ENCODE data around the gene MS4A7.
A peak's percentile ranks its signal among the peaks of the same experiment; 100 is the strongest.
"Not testable (repeated sequence)": the region's sequence is repeated elsewhere in the genome, so short reads cannot be mapped to it uniquely, and the experiment has no call there.

Gene MS4A7

DNA sequence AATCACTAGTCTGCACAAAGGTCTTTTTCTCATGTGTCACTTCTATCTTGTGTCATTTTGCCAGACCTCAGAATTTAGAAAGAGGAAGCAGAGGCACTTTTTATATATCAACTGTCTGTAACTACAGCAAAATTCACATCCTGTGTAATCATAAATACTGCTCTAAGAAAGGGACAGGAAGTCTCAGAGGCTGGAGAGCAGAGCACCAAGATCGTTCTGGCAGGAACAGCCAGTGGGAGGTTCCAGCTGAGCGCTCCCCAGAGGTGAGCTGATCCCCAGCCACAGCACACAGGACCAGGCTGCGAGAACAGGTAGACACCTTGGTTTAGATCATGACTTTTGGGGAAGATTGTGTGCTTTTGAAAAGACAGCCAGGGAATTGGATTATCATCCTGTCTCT, at the start of gene MS4A7:
Gene MS4A7 (plus strand): TSS at position 179 of the 400 bp plus-strand sequence. CDS start 4,610 bp downstream, outside the sequence.
- DNase-seq, result peak; percentile 58

- DNase-seq, result peak; percentile 32
Observed at GRCh38 chr11:60332846-60333245, 45.5 kb upstream of the MS4A7 start.

GRCh38 chr11:60334005-60334620, 44.2 kb upstream of the MS4A7 start:
- peak; percentile 79 for DNase-seq

DNA sequence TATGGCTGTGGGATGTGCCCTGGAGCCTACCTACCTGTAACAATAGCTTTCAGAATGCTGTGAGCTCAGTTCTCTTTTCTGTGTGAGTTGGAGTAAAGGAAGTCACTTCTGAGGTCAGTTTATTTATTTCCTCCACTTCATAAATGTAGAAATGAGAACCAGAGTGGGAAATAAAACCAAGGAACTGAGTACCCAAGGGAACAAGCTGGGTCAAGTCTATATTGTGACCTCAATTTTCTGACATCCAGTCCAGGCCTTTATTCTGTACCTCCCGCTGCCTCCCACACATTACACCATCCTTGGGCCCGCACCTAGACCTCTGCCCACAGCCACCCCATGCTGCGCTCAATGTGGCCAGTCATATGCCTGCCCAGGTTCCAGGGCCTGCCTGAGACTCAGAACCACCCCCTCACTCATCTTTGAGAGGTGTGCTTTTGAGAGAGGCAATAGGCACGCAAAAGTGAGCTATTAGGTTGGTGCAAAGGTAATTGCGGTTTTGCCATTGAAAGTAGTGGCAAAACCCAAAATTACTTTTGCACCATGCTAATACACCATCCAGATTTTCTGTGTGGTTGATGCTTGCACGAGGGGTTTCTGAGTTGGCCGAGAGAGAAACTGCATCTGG, 41.5 kb upstream of the MS4A7 start:
- DNase-seq, result no peak

GRCh38 chr11:60338053-60338452, 40.3 kb upstream of the MS4A7 start:
- no peak for DNase-seq

GRCh38 chr11:60339356-60339755, 39.0 kb upstream of the MS4A7 start:
- DNase-seq, result no peak

DNA sequence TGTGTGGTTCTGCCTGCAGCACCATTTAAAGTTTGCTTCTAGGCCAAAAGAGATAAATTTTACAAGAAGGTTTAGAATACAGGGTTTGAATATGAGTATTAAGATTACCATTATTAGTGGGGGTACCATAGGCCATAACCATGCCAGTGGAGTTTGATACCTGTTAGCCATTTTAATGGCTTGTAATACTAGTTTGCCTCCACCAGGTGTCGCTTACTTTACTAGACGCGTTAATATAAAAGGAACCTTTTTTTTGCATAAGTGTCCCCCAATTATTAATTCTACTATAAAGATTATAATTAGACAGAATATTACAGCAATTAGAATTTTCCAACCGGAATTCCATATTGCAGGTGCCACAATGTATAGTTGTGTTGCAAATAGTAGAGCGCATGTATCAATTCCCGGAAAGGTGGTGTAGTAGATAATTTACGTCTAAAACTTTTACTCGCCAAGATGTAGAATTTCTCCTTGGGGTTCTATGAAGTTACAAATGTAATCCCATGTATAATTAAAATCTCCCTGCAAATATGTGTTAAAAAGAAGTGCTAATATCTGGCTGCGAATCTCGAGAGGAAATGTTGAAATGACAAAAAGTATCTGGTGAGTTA, 35.1 kb upstream of the MS4A7 start:
- DNase-seq, result peak; percentile 51

DNA sequence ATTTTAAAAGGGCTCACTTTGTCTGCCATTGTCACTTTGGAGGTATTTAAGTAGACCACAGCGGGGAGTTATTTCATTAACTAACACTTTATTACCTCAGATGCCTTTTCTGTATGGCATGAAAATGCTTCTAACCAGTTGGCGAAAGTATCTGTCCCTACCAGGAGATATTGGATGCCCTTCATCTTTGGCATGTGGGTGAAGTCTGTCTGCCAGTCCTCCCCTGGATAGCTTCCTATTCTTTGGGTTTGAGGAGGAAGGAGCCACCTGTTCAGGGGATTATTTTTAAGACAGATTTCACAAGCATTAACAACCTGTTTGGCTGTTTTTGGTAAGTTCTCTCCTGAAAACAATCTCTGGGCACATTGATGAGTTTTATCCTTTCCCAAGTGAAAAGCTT, 34.2 kb upstream of the MS4A7 start:
- DNase-seq, result no peak

DNA sequence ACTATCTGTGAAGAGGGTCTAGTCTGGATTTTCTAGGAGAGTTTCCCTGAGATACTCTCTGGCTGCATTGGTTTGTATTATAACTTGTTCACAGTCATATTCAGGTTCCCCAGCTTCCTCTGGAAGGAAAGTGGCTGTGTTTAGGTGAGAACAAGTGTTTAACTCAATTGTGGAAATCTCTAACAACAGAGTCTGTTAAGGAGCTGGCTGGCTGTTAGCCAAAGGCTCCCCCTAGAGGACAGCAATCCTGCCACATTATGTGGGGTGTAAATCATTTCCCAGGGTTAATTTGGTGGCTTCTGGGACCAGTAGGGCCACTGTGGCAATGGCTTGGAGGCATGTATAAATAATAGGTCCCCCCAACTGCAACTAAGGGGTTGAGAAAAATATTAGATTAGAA, 32.8 kb upstream of the MS4A7 start:
- peak; percentile 67 for DNase-seq

DNA sequence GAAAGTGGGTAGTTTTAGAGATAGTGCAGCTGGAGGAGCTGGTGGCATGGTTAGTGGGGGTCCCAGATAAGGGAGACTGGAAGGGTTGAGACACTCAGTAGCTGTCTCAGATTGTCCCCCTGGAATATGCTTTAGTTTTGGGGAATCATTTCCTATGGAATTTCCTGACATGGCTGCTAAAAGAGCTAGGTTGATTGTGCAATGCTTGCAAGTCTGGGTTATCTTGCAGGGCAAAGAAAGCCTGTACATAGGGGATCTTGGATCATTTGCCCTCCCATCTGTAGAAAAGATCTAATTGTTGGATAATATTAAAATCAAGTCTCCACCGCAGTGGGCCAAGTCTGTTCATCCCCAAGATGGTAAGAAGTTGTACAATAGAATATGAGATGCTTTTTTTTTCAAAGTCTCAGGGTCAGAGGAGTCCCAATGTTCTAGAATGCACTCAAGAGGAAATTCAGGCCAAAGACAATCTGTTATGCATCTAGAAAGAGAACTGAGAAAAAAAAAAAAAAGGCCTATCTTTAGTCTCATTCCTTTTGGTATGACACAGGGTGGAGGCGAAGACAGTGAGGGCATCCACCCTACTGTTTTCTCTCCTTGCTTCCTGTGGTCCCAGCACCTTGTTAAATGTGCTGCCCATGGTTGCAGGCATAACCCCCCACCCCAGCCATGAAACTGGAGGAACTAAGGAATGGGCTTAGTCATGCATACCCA, 31.1 kb upstream of the MS4A7 start:
- DNase-seq, result no peak

- DNase-seq, result peak; percentile 9
Observed at GRCh38 chr11:60348116-60348515, 30.2 kb upstream of the MS4A7 start.

DNA sequence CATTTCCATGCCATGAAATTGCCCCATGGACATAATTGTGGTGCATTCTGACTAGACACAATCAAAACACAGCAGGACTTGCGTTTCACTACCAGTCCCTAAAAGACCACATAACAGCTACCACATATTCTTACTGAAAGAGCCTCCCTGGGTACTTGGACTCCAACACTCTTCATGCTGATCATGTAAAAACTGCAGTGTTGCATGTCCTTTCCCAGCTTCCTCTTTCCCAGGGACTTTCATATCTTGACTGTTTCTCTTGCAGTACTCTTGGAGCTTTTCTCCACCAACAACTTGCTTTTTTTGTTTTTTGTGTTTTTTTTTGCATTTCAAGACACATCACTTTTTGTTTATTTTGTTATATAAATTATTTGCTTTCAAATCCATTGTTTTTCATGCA, 28.3 kb upstream of the MS4A7 start:
- peak; percentile 28 for DNase-seq

- no peak for DNase-seq
Observed at GRCh38 chr11:60357771-60358170, 20.6 kb upstream of the MS4A7 start.

DNA sequence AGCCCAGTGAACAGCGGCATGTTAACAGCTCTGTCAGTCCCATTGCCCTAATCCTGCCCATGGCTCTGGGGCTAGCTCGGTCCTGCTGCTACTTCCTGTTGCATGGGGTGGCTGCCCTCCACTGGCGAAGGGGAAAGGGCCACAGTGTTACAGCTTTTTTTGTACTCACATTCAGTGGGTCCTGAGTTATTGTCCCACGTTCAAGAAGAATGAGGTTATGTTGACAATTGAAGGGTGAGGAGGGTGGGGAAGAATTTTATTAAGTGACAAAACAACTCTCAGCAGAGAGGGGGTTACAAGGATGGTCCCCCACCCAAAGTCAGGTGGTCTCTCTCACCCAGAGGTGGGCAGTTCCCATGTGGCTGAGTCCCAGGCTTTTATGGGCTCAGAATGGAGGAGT, 17.7 kb upstream of the MS4A7 start:
- no peak for DNase-seq

DNA sequence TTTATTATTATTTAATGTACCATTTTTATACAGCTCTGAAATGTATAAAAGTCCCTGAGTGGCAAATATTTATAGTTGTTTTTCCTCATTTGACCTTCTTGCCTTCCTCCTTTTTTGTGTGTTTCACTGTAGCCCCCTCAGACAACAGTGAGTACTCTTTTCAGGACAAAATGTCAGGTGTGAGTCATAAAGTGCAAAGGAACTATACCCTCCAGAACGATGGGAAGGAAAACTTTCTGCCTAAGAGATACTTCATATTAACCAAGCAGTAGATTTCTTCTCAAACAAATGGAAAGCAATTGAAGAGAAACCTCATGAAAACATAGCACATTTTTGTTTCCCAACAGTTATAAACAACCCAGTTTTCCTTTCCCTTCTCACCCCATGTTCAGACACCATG, 16.1 kb upstream of the MS4A7 start:
- DNase-seq, result no peak

GRCh38 chr11:60363542-60364470, 14.5 kb upstream of the MS4A7 start:
- peak; percentile 84 for DNase-seq

GRCh38 chr11:60366262-60366904, 11.9 kb upstream of the MS4A7 start:
- DNase-seq, result not testable (repeated sequence)

GRCh38 chr11:60367009-60367408, 11.3 kb upstream of the MS4A7 start:
- no peak for DNase-seq

GRCh38 chr11:60367896-60368295, 10.4 kb upstream of the MS4A7 start:
- DNase-seq, result no peak

DNA sequence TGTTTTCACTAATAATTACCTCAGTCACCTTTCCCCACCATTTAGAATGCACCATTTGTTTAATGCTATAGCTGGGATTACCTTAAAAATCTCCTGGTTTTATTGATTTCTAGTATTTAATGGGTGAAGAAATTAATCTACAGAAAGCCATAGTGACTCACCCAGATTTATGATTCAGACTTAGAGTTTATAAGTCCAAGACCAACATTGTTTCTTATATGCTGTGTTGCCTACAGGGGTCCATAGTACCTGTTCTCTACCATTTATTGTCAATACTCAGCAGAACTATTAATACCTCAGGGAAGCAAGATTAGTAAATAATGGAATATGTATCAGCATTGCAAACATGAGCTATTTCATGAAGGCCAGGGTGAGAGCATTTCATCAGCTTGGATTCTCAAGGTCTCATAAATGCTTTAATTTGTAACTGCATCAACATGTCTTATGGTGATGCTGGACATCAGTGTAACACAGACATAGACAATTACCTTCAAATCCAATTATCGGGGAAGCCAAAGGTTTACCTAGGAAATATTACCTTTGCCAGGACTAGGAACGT, 8.0 kb upstream of the MS4A7 start:
- no peak for DNase-seq

GRCh38 chr11:60370811-60371298, 7.5 kb upstream of the MS4A7 start:
- no peak for DNase-seq

- no peak for DNase-seq
Observed at GRCh38 chr11:60371386-60371785, 6.9 kb upstream of the MS4A7 start.

Measured in OCI-M1 (cell line).